Ascending aorta (tissue), 2 donors: ENCODE measurements around the gene SEMA3E. TPM values are rescaled to one million over a fixed set of nuclear protein-coding genes. Genes with fewer than 3 reads are reported as not detected.

Source experiments
- DNase-seq, 2 donors: peaks; one replicate each; pipeline ENCODE4 v3.0.0-alpha.2; 2019; ENCODE audit warnings: low spot score in 2 of 2
- H3K27ac ChIP-seq, 2 donors: fragments of 200-600 bp; sonication (generic); one replicate each; pipeline ENCODE4 v1.5.1; 2016 to 2017; ENCODE audit warnings: mild to moderate bottlenecking in 1 of 2
- H3K27me3 ChIP-seq: fragments of 200-600 bp; sonication (generic); one replicate; pipeline ENCODE4 v1.5.1; 2017
- H3K36me3 ChIP-seq, 2 donors: fragments of 200-600 bp; sonication (generic); one replicate each; pipeline ENCODE4 v1.5.1; 2016
- H3K4me1 ChIP-seq, 2 donors: fragments of 200-600 bp; sonication (generic); one replicate each; pipeline ENCODE4 v1.5.1; 2016 to 2017; ENCODE audit warnings: mild to moderate bottlenecking in 1 of 2
- H3K4me3 ChIP-seq, 2 donors: fragments of 200-600 bp; sonication (generic); one replicate each; pipeline ENCODE4 v1.5.1; 2016 to 2017; ENCODE audit warnings: mild to moderate bottlenecking in 1 of 2
- H3K9me3 ChIP-seq, 2 donors: fragments of 200-600 bp; sonication (generic); one replicate each; pipeline ENCODE4 v1.5.1; 2016
- intact Hi-C: fragments of 100-400 bp; cut with DNase I; formaldehyde crosslinking; loops from one replicate; pipeline ENCODE4 v1.15.1; 2023
- total RNA-seq: library from RNA; depleted of rRNA; stranded (reverse); fragments of >200 nt; gene quantifications from one replicate; pipeline ENCODE4 v1.1.0, GENCODE V29; 2016
- TF ChIP-seq, protein P1 (sequence below), 3 experiments: fragments of 200-600 bp in 2 of 3; fragments of 450-650 bp in 1 of 3; sonication (generic) in 2 of 3; IDR thresholded peaks; one replicate each; pipeline ENCODE4 v1.5.1; 2016 to 2019; ENCODE audit warnings: antibody characterized with exemption in 3 of 3, mild to moderate bottlenecking in 1 of 3, moderate library complexity in 1 of 3

SEMA3E gene
- total RNA-seq, 1 donor from 2014 or later = 4.3 TPM

DNA sequence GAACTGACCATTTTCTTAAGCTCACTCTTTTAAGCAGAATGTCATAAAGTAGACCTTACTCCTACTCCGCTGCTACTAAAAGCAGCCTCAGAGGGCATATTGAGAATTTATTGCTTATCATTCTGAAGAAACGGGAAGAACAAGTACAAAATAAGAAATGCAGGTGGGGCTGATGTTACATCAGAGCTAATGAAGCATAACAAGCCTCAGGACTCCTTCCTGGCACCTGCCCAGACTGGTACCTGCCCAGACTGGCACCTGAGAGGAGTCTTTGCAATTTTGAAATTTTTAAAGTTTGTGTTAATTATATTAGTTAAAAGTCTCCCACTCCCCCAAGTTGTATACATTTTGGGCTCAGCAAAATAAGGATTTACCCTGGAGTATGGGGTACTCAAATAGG, 162.4 kb downstream of the SEMA3E start:
- TF ChIP-seq, protein P1, sequence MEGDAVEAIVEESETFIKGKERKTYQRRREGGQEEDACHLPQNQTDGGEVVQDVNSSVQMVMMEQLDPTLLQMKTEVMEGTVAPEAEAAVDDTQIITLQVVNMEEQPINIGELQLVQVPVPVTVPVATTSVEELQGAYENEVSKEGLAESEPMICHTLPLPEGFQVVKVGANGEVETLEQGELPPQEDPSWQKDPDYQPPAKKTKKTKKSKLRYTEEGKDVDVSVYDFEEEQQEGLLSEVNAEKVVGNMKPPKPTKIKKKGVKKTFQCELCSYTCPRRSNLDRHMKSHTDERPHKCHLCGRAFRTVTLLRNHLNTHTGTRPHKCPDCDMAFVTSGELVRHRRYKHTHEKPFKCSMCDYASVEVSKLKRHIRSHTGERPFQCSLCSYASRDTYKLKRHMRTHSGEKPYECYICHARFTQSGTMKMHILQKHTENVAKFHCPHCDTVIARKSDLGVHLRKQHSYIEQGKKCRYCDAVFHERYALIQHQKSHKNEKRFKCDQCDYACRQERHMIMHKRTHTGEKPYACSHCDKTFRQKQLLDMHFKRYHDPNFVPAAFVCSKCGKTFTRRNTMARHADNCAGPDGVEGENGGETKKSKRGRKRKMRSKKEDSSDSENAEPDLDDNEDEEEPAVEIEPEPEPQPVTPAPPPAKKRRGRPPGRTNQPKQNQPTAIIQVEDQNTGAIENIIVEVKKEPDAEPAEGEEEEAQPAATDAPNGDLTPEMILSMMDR (IDR thresholded peaks at IDR 0.05) = no peak
- H3K27me3 ChIP-seq = no peaks in the 10 kb centered on the region
- H3K27ac ChIP-seq = no peak overlapping the region
- H3K9me3 ChIP-seq = no peaks in the 10 kb centered on the region
- H3K4me1 ChIP-seq = no peaks in the 10 kb centered on the region
- intact Hi-C loops = no loop called here
- H3K36me3 ChIP-seq = no peaks in the 10 kb centered on the region
- no peak for DNase-seq
- H3K4me3 ChIP-seq = no peak overlapping the region

DNA sequence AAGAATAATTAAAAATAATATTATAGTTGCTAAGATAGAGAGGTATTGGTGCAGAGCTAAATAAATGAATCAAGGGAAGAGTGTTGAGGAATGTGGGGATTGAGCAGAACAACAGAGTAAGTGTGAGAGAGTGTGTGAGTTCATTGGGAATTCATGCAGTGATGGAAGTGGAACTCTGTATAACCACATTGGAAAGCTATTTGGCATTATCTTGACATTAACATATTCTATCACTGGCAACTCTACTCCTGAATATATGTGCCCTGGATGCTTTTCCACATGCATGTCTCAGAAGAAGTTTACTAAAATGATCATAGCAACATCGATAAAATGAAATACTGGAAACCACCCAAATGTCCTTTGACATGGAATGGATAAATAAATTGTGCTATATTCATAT, 164.1 kb downstream of the SEMA3E start:
- intact Hi-C loops = no loop called here
- TF ChIP-seq, protein P1 (IDR thresholded peaks at IDR 0.05) = no peak
- H3K27ac ChIP-seq = no peak overlapping the region

DNA sequence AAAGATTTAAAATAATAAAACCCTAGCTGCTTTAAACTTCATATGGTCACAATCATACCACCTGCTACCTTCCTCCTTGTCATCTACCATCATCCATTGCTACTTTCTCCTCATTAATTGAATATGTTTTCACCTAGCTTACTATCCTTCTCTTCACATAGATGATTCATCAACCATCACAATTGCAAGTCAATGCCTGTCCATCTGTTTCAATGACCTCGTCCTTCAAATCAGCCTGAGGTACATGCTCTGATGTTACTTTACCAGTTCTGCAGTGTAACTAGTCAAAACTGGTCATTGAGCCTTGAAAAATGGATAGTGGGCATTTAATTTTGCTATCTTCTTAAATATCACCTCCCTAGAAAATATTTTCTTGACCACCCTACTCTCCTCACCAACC, 164.7 kb downstream of the SEMA3E start:
- Histone ChIP-seq H3K4me3 (no peak overlapping the region), H3K27ac (no peak overlapping the region), H3K27me3 (no peaks in the 10 kb centered on the region), H3K9me3 (no peaks in the 10 kb centered on the region), H3K4me1 (no peaks in the 10 kb centered on the region), H3K36me3 (no peaks in the 10 kb centered on the region)
- TF ChIP-seq, protein P1 (IDR thresholded peaks at IDR 0.05) = no peak
- no peak for DNase-seq
- intact Hi-C loops = no loop called here

More for the DNA sequence above, 164.1 kb downstream of the SEMA3E start:
- Histone ChIP-seq H3K4me1 (no peaks in the 10 kb centered on the region), H3K36me3 (no peaks in the 10 kb centered on the region), H3K9me3 (no peaks in the 10 kb centered on the region), H3K4me3 (no peak overlapping the region), H3K27me3 (no peaks in the 10 kb centered on the region)
- DNase-seq = no peak

DNA sequence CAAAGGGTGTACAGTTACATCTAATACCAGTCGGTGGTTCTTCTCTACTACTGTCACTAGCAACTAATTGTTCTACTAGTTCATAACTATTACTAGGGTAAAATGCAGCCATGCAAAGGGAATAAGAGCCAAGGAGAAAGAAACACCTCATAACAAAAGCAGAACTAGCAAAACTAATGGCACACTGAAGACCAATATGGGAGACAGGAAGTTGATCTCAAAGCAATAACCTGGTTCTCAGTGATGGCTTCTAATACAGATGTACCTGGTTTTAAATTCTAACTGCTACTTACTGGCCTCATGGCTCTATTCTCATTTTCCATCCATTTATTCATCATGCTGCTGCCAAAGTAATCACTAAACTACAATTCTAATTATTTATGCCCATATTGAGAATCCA, 170.3 kb downstream of the SEMA3E start:
- Histone ChIP-seq H3K4me3 (no peak overlapping the region), H3K27ac (no peak overlapping the region), H3K9me3 (no peaks in the 10 kb centered on the region), H3K36me3 (no peaks in the 10 kb centered on the region), H3K27me3 (no peaks in the 10 kb centered on the region), H3K4me1 (no peaks in the 10 kb centered on the region)
- no peak for DNase-seq
- intact Hi-C loops = no loop called here
- TF ChIP-seq, protein P1 (IDR thresholded peaks at IDR 0.05) = no peak

DNA sequence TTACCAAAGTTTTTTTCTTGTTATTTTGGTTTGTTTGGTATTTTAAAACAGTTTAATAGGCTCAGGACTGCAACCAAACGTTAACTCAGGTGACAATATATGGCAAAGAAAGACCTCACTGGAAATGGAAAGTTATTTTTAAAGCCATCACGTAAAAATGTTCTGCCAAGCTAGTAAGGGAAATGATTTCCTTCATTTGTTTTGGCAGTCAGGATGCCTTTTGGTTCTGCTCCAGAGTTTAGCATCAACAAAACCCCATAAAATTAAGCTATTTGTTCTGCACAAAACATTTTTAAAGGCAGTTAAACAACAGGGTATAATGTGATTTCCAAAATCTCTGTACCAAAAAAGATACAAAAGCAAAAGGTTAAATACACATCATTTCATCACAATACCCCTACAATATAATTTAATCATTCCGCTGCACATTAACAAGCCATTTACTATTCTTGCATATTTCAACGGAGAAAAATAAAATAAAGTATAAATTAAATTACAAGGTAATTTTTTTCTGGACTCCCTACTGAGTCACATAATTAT, 172.4 kb downstream of the SEMA3E start:
- Histone ChIP-seq H3K4me1 (no peaks in the 10 kb centered on the region), H3K9me3 (no peaks in the 10 kb centered on the region), H3K27me3 (no peaks in the 10 kb centered on the region), H3K4me3 (no peak overlapping the region), H3K27ac (no peak overlapping the region), H3K36me3 (no peaks in the 10 kb centered on the region)
- no peak for DNase-seq
- intact Hi-C loops = no loop called here
- TF ChIP-seq, protein P1 (IDR thresholded peaks at IDR 0.05) = no peak

DNA sequence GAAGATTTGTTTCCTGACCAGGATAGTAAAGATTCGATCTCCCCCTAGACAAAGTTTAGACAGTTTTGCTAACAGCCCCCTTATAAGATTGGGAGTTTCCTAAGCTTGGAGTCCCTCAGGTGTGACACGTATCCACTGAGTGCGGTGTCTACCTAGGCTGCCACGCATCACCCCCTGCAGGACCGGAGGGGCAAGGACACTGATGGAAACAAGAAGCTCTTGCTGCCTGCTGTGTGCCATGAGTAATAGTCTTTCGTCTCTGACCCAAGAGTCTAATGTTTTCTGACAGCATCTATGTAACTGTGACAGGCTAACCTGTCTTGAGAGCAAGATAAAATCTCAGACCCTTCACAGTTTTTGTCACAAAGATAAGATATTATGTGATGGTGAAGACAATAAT, 173.5 kb downstream of the SEMA3E start:
- no peak overlapping the region for H3K27ac ChIP-seq
- no peaks in the 10 kb centered on the region for H3K9me3 ChIP-seq
- no peak overlapping the region for H3K4me3 ChIP-seq
- H3K36me3 ChIP-seq = no peaks in the 10 kb centered on the region
- no peaks in the 10 kb centered on the region for H3K4me1 ChIP-seq
- intact Hi-C loops = no loop called here
- TF ChIP-seq, protein P1 (IDR thresholded peaks at IDR 0.05) = no peak
- DNase-seq = no peak
- no peaks in the 10 kb centered on the region for H3K27me3 ChIP-seq
